Sigmoid colon (tissue), 7 donors: Measurements from ENCODE around the gene MACROD2. TPM values are rescaled to one million over a fixed set of nuclear protein-coding genes. Genes with fewer than 3 reads are reported as not detected.

Experiments used
- DNase-seq: peaks from one replicate; pipeline ENCODE4 v3.0.0-alpha.2; 2019
- H3K27ac ChIP-seq, 4 donors: fragments of 200-600 bp; sonication (generic); one replicate each; pipeline ENCODE4 v1.5.1; 2016 to 2019; ENCODE audit warnings: mild to moderate bottlenecking in 1 of 4
- H3K27me3 ChIP-seq, 3 donors: fragments of 200-600 bp; sonication (generic); one replicate each; pipeline ENCODE4 v1.5.1; 2019; ENCODE audit warnings: mild to moderate bottlenecking in 1 of 3
- H3K36me3 ChIP-seq, 4 donors: fragments of 200-600 bp; sonication (generic); one replicate each; pipeline ENCODE4 v1.5.1; 2016 to 2019
- H3K4me1 ChIP-seq, 4 donors: fragments of 200-600 bp; sonication (generic); one replicate each; pipeline ENCODE4 v1.5.1; 2017 to 2019
- H3K4me3 ChIP-seq, 4 donors: fragments of 200-600 bp; sonication (generic); one replicate each; pipeline ENCODE4 v1.5.1; 2017 to 2019; ENCODE audit warnings: mild to moderate bottlenecking in 2 of 4, moderate library complexity in 1 of 4
- H3K9me3 ChIP-seq, 4 donors: fragments of 200-600 bp in 3 of 4; sonication (generic) in 3 of 4; one replicate each; pipeline versions ENCODE4 v1.5.1 to v1.6.1; 2013 to 2019
- CTCF ChIP-seq, 4 experiments: fragments of 450-650 bp in 3 of 4; fragments of 200-600 bp in 1 of 4; IDR thresholded peaks; one replicate each; pipeline ENCODE4 v1.5.1; 2016 to 2019; ENCODE audit warnings: antibody characterized with exemption in 4 of 4, mild to moderate bottlenecking in 3 of 4, moderate library complexity in 2 of 4
- EP300 ChIP-seq, 4 donors: sonication (generic); formaldehyde crosslinking; IDR thresholded peaks; one replicate each; pipeline ENCODE4 v1.6.1; 2017; ENCODE audit warnings: antibody characterized with exemption in 4 of 4
- POLR2A ChIP-seq, 2 donors: fragments of 450-650 bp; IDR thresholded peaks; one replicate each; pipeline ENCODE4 v1.6.1; 2016; ENCODE audit warnings: antibody characterized with exemption in 2 of 2, mild to moderate bottlenecking in 2 of 2, moderate library complexity in 2 of 2
- POLR2AphosphoS5 ChIP-seq, 4 donors: sonication (generic); formaldehyde crosslinking; IDR thresholded peaks; one replicate each; pipeline ENCODE4 v1.6.1; 2017; ENCODE audit warnings: antibody characterized with exemption in 4 of 4
- WGBS, 2 donors: extraction: QIAGEN DNeasy Blood & Tissue Kit; methylation state at CpG; one replicate each; pipeline ENCODE4 v1.1.7; 2013; 5-methylcytosine and 5-hydroxymethylcytosine counted together
- intact Hi-C: fragments of 100-400 bp; cut with DNase I; formaldehyde crosslinking; loops from one replicate; pipeline ENCODE4 v1.15.1; 2023
- polyA plus RNA-seq, 3 donors: library from polyadenylated mRNA; stranded (reverse); fragments of 200-250 nt; gene quantifications; one replicate each; pipeline ENCODE4 v1.2.3, GENCODE V29; 2013
- total RNA-seq, 4 donors: library from RNA; depleted of rRNA; stranded (reverse); fragments of >200 nt; gene quantifications; one replicate each; pipeline ENCODE4 v1.1.0, GENCODE V29; 2016
- donor health status: healthy with polysubstance abuse.
- donor health status: Bipolar disorder and iron deficiency.
- donor health status: healthy.

MACROD2 gene
- total and polyA plus RNA-seq, 7 donors = 1.2 to 22.4 (median 5.8) TPM

DNA sequence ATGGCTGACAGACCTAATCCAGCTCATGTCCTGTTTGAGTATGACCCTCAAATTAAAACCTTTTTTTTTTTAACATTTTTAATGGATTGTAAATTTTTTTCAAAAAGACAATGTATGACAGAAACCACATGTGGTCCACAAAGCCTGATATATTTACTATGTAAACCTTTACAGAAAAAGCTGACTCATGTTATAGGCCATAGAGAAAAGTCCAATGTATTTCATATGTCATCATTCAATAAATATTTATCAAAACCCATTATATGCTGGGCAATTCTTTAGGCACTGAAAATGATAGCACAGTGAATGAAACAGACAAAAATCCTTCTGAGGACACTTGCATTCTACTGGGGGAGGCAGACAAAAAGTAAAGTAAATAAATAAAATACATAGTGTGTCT lies 1168.3 kb downstream of the MACROD2 start:
- H3K27ac ChIP-seq = no peak overlapping the region
- H3K4me1 ChIP-seq = no peaks in the 10 kb centered on the region
- no peak for DNase-seq
- no peaks in the 10 kb centered on the region for H3K27me3 ChIP-seq
- no peak for TF ChIP-seq CTCF (IDR thresholded peaks at IDR 0.05)
- no peak for TF ChIP-seq EP300 (IDR thresholded peaks at IDR 0.05)
- no peak for TF ChIP-seq POLR2A (IDR thresholded peaks at IDR 0.05)
- no peak for TF ChIP-seq POLR2AphosphoS5 (IDR thresholded peaks at IDR 0.05)
- H3K36me3 ChIP-seq = no peaks in the 10 kb centered on the region
- no peaks in the 10 kb centered on the region for H3K9me3 ChIP-seq
- intact Hi-C loops = no loop called here
- no peak overlapping the region for H3K4me3 ChIP-seq

GRCh38 chr20:15164726-15165125 lies 1169.4 kb downstream of the MACROD2 start:
- H3K27me3 ChIP-seq = no peaks in the 10 kb centered on the region
- no peaks in the 10 kb centered on the region for H3K9me3 ChIP-seq
- no peaks in the 10 kb centered on the region for H3K36me3 ChIP-seq
- H3K4me3 ChIP-seq = no peak overlapping the region
- intact Hi-C loops = no loop called here
- no peak overlapping the region for H3K27ac ChIP-seq
- WGBS, 2 donors = 96 to 98% methylated on average over 1 of the region's 1 CpG
- no peak for DNase-seq
- TF ChIP-seq POLR2AphosphoS5 (IDR thresholded peaks at IDR 0.05) = no peak
- TF ChIP-seq POLR2A (IDR thresholded peaks at IDR 0.05) = no peak
- TF ChIP-seq EP300 (IDR thresholded peaks at IDR 0.05) = no peak
- TF ChIP-seq CTCF (IDR thresholded peaks at IDR 0.05) = no peak
- no peaks in the 10 kb centered on the region for H3K4me1 ChIP-seq

- Histone ChIP-seq H3K27ac (no peak overlapping the region), H3K36me3 (no peaks in the 10 kb centered on the region), H3K9me3 (no peaks in the 10 kb centered on the region), H3K27me3 (no peaks in the 10 kb centered on the region), H3K4me3 (no peak overlapping the region), H3K4me1 (no peaks in the 10 kb centered on the region)
- intact Hi-C loops = no loop called here
- TF ChIP-seq POLR2A (IDR thresholded peaks at IDR 0.05) (no peak), CTCF (IDR thresholded peaks at IDR 0.05) (no peak)
- no peak for DNase-seq
These were observed 1171.4 kb downstream of the MACROD2 start for GRCh38 chr20:15166744-15167143.

- H3K4me1 ChIP-seq = no peaks in the 10 kb centered on the region
- intact Hi-C loops = no loop called here
- TF ChIP-seq CTCF (IDR thresholded peaks at IDR 0.05) (no peak), POLR2AphosphoS5 (IDR thresholded peaks at IDR 0.05) (no peak), EP300 (IDR thresholded peaks at IDR 0.05) (no peak), POLR2A (IDR thresholded peaks at IDR 0.05) (no peak)
- no peak overlapping the region for H3K4me3 ChIP-seq
- H3K27me3 ChIP-seq = no peaks in the 10 kb centered on the region
- no peak for DNase-seq
- H3K9me3 ChIP-seq = peaks cover 0 to 4% (median 0%) of the 10 kb centered on the region in 4 donors
- 77 to 82% methylated on average over 3 of the region's 3 CpGs for WGBS, 2 donors
- H3K27ac ChIP-seq = no peak overlapping the region
- no peaks in the 10 kb centered on the region for H3K36me3 ChIP-seq
These were observed 1175.7 kb downstream of the MACROD2 start for GRCh38 chr20:15171016-15171415.

- no peaks in the 10 kb centered on the region for H3K36me3 ChIP-seq
- no peak overlapping the region for H3K4me3 ChIP-seq
- no peak overlapping the region for H3K27ac ChIP-seq
- peaks cover 0 to 8% (median 0%) of the 10 kb centered on the region in 4 donors for H3K9me3 ChIP-seq
- H3K4me1 ChIP-seq = peaks cover 0 to 11% (median 6%) of the 10 kb centered on the region in 4 donors
- no peak for DNase-seq
- TF ChIP-seq POLR2AphosphoS5 (IDR thresholded peaks at IDR 0.05) (no peak), CTCF (IDR thresholded peaks at IDR 0.05) (no peak), POLR2A (IDR thresholded peaks at IDR 0.05) (no peak), EP300 (IDR thresholded peaks at IDR 0.05) (no peak)
- intact Hi-C loops = no loop called here
- no peaks in the 10 kb centered on the region for H3K27me3 ChIP-seq
- 90 to 94% methylated on average over 4 of the region's 4 CpGs for WGBS, 2 donors
These were observed 1181.6 kb downstream of the MACROD2 start for GRCh38 chr20:15176929-15177328.
